Ectodermal cell (in vitro differentiated cells): ENCODE data around the gene MIGA2.

Source experiments
- H3K27ac ChIP-seq: 2 replicates; pipeline ENCODE4 v1.7.0; 2013; ENCODE audit warnings: mild to moderate bottlenecking, low read depth, low read length; ENCODE audit not compliant: insufficient read depth, poor library complexity, severe bottlenecking
- H3K27me3 ChIP-seq: 2 replicates; pipeline ENCODE4 v1.7.0; 2013; ENCODE audit warnings: mild to moderate bottlenecking, low read length; ENCODE audit not compliant: insufficient read depth, control insufficient read depth, poor library complexity, severe bottlenecking
- H3K36me3 ChIP-seq: one replicate; pipeline ENCODE4 v1.7.0; 2013; ENCODE audit warnings: low read length; ENCODE audit not compliant: control insufficient read depth, insufficient read depth
- H3K4me1 ChIP-seq: one replicate; pipeline ENCODE4 v1.7.0; 2013; ENCODE audit warnings: low read length; ENCODE audit not compliant: control insufficient read depth, insufficient read depth
- H3K4me3 ChIP-seq: 2 replicates; pipeline ENCODE4 v1.7.0; 2013; ENCODE audit warnings: low read depth, low read length, control low read depth; ENCODE audit not compliant: insufficient read depth
- H3K9me3 ChIP-seq: 2 replicates; pipeline ENCODE4 v1.7.0; 2013; ENCODE audit warnings: mild to moderate bottlenecking, low read length, moderate library complexity; ENCODE audit not compliant: control insufficient read depth
- WGBS, 2 experiments: methylation state at CpG; one replicate each; pipeline ENCODE4 v1.1.7; 2013; ENCODE audit warnings: missing lambda C conversion rate in 2 of 2; 5-methylcytosine and 5-hydroxymethylcytosine counted together

MIGA2 gene

DNA sequence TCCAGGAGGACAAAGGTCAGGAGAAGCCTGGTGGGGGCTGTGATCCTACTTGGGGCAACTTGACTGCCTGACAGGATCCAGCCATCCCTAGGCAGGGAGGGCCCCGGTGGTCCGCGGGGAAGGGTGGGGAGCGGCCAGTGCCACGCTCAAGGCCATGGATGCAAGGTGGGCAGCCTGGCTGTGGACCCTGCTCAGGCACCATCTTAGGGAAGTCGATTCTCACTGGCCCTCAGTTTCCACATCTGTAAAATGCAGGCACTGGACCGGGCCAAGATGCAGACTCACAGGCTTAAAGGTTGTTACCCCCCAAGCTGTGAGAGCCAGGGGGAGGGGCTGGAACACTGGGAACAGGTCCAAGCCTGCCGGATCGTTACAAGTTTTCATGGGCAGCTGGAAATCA, 35.7 kb downstream of the MIGA2 start:
- Histone ChIP-seq H3K36me3 (peaks cover 3% of the 10 kb centered on the region), H3K27ac (no peak overlapping the region), H3K4me1 (peaks cover 17% of the 10 kb centered on the region), H3K27me3 (no peaks in the 10 kb centered on the region), H3K9me3 (no peaks in the 10 kb centered on the region), H3K4me3 (no peak overlapping the region)
- 79 to 83% methylated on average over 8 to 9 of the region's 9 CpGs for WGBS, 2 experiments

DNA sequence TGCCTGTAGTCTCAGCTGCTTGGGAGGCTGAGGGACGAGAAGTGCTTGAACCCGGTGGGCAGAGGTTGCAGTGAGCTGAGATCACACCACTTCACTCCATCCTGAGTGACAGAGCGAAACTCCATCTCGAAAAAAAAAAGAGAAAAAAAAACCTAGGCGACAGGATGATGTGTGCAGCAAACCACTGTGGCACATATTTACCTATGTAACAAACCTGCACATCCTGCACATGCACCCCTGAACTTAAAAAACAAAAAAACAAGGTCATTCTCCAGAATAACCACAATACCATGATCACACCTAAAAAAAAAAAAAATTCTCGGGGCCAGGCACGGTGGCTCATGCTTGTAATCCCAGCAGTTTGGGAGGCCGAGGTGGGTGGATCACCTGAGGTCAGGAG, 37.0 kb downstream of the MIGA2 start:
- Histone ChIP-seq H3K27me3 (no peaks in the 10 kb centered on the region), H3K36me3 (no peaks in the 10 kb centered on the region), H3K4me1 (peaks cover 17% of the 10 kb centered on the region), H3K4me3 (no peak overlapping the region), H3K9me3 (no peaks in the 10 kb centered on the region), H3K27ac (no peak overlapping the region)
- WGBS, 2 experiments = 89 to 91% methylated on average over 8 of the region's 8 CpGs

- WGBS, 2 experiments = 93 to 95% methylated on average over 3 of the region's 3 CpGs
Observed at GRCh38 chr9:129074106-129074505, 37.7 kb downstream of the MIGA2 start.

GRCh38 chr9:129075996-129076639, 39.7 kb downstream of the MIGA2 start:
- no peaks in the 10 kb centered on the region for H3K9me3 ChIP-seq
- H3K4me1 ChIP-seq = peaks cover 16% of the 10 kb centered on the region
- 92 to 95% methylated on average over 16 of the region's 16 CpGs for WGBS, 2 experiments
- H3K36me3 ChIP-seq = no peaks in the 10 kb centered on the region
- H3K27ac ChIP-seq = no peak overlapping the region
- H3K27me3 ChIP-seq = no peaks in the 10 kb centered on the region
- H3K4me3 ChIP-seq = no peak overlapping the region

More at GRCh38 chr9:129074106-129074505, 37.7 kb downstream of the MIGA2 start:
- Histone ChIP-seq H3K4me1 (peaks cover 17% of the 10 kb centered on the region), H3K27me3 (no peaks in the 10 kb centered on the region), H3K4me3 (no peak overlapping the region), H3K9me3 (no peaks in the 10 kb centered on the region), H3K36me3 (no peaks in the 10 kb centered on the region), H3K27ac (no peak overlapping the region)

DNA sequence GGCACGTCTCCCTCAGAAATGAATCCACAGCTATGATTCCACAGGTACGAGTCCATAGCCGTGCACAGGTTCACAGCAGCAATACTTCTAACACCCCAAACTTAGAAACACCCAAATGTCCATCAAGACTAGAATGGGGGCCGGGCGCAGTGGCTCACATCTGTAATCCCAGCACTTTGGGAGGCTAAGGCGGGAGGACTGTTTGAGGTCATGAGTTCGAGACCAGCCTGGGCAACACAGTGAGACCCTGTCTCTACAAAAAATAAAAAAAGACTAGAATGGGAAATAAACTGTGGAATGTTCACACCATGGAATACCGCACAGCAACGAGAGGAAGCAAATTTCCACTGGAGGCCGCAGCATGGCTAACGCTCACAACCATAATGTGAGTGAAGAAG, 40.2 kb downstream of the MIGA2 start:
- H3K9me3 ChIP-seq = no peaks in the 10 kb centered on the region

GRCh38 chr9:129077236-129077635, 40.8 kb downstream of the MIGA2 start:
- Histone ChIP-seq H3K27me3 (no peaks in the 10 kb centered on the region), H3K36me3 (no peaks in the 10 kb centered on the region), H3K4me1 (peaks cover 5% of the 10 kb centered on the region), H3K9me3 (no peaks in the 10 kb centered on the region), H3K27ac (no peak overlapping the region), H3K4me3 (no peak overlapping the region)
- 93 to 96% methylated on average over 9 of the region's 10 CpGs for WGBS, 2 experiments

More for the DNA sequence above, 40.2 kb downstream of the MIGA2 start:
- Histone ChIP-seq H3K27me3 (no peaks in the 10 kb centered on the region), H3K4me1 (peaks cover 11% of the 10 kb centered on the region), H3K4me3 (no peak overlapping the region), H3K27ac (no peak overlapping the region), H3K36me3 (no peaks in the 10 kb centered on the region)
- WGBS, 2 experiments = 94% methylated on average over 11 of the region's 11 CpGs

DNA sequence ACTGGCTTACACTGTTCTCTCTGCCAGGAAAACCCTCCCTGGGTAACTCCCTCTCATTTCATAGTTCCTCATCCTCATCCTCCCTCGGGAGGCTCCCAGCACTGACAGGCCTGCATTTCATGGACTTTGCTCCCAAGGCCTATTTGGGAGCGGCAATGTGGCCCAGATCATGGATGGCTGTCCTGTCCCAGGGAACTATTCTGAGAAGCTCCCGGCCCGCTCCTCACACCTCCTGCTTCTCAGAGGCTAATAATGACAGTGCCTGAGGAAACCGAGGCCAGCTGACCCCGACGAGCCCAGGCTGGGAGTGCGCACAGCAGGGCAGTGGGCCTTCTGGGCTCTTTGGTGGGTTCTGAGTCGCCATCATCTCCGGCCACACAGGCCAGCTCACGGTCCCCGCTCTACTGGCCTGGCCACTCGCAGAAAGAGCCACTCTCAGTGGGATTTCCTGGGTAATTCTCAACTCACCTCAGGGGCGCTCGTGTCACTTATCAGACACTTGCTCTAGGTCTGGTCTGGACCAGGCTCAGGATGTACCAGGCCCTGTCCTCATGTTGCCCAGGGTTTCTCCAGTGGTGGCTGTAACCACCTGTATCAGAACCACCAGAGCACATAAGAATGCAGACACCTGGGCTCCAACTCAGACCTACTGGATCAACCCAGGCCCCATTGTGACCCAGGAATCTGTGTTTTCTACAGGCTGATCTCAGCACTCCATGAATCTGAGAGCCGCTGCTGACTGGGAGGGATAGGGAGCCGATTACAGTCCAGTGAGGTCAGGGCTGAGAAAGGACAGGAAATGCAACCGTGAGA, 42.5 kb downstream of the MIGA2 start:
- Histone ChIP-seq H3K27me3 (no peaks in the 10 kb centered on the region), H3K4me3 (no peak overlapping the region), H3K9me3 (no peaks in the 10 kb centered on the region), H3K4me1 (peaks cover 4% of the 10 kb centered on the region), H3K27ac (no peak overlapping the region), H3K36me3 (no peaks in the 10 kb centered on the region)
- 88% methylated on average over 18 of the region's 18 CpGs for WGBS, 2 experiments

GRCh38 chr9:129079829-129080228, 43.4 kb downstream of the MIGA2 start:
- H3K27ac ChIP-seq = no peak overlapping the region
- H3K36me3 ChIP-seq = no peaks in the 10 kb centered on the region
- no peaks in the 10 kb centered on the region for H3K27me3 ChIP-seq
- H3K9me3 ChIP-seq = no peaks in the 10 kb centered on the region
- peaks cover 4% of the 10 kb centered on the region for H3K4me1 ChIP-seq
- peak overlapping the region; percentile 83 for H3K4me3 ChIP-seq
- WGBS, 2 experiments = 85 to 89% methylated on average over 13 of the region's 13 CpGs

GRCh38 chr9:129080298-129080600, 43.8 kb downstream of the MIGA2 start:
- H3K9me3 ChIP-seq = no peaks in the 10 kb centered on the region
- 11% methylated on average over 12 of the region's 12 CpGs for WGBS, 2 experiments
- H3K27ac ChIP-seq = no peak overlapping the region
- H3K27me3 ChIP-seq = no peaks in the 10 kb centered on the region
- no peaks in the 10 kb centered on the region for H3K36me3 ChIP-seq
- peaks cover 4% of the 10 kb centered on the region for H3K4me1 ChIP-seq
- H3K4me3 ChIP-seq = peak overlapping the region; percentile 83

GRCh38 chr9:129080601-129081387, 44.4 kb downstream of the MIGA2 start, which contains the start of gene DOLPP1:
Gene DOLPP1, plus strand, starts transcription at chr9:129081111. Its CDS starts 21 bp downstream, at chr9:129081132.
- H3K27me3 ChIP-seq = no peaks in the 10 kb centered on the region
- WGBS, 2 experiments = 0% methylated on average over 70 of the region's 70 CpGs
- H3K36me3 ChIP-seq = peaks cover 4% of the 10 kb centered on the region
- peaks cover 4% of the 10 kb centered on the region for H3K4me1 ChIP-seq
- peak within 1 kb of the TSS; percentile 38 for H3K27ac ChIP-seq
- H3K9me3 ChIP-seq = no peaks in the 10 kb centered on the region
- H3K4me3 ChIP-seq = peak within 1 kb of the TSS; percentile 83
